Dermis microvascular lymphatic vessel endothelial cell (primary cell): ENCODE results near the gene FAM120B. TPM values are rescaled to one million over a fixed set of nuclear protein-coding genes. Genes with fewer than 3 reads are reported as not detected.

Source experiments
- DNase-seq, 2 donors: peaks; one replicate each; pipeline versions ENCODE4 v3.0.0 to v3.0.0-alpha.2; 2010; ENCODE audit warnings: low read depth in 2 of 2
- total RNA-seq: library from RNA; depleted of rRNA; stranded (reverse); fragments of >200 nt; gene quantifications from 2 replicates; pipeline ENCODE4 v1.2.1, GENCODE V29; 2014

FAM120B gene
- total RNA-seq, 1 donor from 2014 or later = 9.0 TPM

DNA sequence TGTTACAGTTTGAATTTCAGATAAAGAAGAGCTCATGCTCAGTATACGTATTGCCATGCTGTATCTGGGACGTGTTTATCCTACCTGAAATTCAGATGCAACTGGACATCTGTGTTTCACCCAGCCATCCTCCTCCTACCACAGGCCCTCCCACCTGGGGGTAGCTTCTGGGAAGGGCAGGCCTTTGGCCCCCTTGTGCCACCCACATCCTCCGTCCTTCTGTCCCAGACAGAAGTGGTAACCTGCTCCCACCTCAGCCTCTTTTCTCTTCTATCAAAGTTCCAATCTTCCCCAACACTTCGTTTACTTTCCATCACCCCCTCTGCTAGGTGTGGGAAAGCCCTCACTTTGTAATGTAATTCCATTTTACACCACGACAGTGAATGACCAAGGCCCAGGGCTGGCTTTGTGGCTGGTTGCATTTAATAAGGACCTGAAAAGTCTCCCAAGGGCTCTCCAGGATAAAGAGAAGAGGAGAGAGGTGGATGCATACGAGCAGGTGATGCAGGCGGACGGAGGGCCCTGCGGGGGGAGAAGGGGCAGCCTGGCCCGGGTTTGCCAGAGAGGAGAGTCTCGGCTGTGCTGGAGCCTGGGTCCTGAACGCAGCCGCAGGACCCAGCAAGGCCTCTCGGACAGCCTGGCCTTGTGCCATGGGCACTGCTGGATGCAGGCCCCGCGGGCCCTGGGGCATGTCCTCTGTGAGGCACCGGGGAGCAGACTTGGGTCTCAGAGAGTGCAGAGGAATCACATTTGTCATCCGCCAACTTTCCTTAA, 148.1 kb downstream of the FAM120B start:
- no peak for DNase-seq

- no peak for DNase-seq
Observed at GRCh38 chr6:170455335-170455979, 148.9 kb downstream of the FAM120B start.

DNA sequence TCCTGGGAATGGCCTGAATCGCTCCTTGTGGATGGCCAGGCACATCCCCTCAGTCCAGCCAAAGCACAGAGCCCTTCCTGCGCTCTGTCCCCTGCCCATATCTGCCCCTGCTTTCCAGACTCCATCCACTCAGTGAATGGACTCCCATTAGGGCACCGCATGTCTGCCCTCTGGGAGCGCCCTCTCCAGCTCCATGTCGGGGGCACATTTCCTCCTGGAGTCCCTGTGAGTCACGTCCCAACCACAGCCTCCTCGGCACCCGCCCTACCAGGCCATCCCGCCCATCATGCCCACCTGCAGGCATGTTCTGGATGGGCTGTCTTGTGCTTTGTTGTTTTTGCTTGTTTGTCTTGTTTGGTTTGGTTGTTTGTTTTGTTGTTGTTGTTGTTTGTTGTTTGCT, 149.8 kb downstream of the FAM120B start:
- DNase-seq = no peak

Other genes with a start within 250 kb of the FAM120B start
- 2.6 and 6.4 TPM in 2 replicates for gene DLL1, start 15.7 kb upstream of the FAM120B start, total RNA-seq
- gene PSMB1, start 246.5 kb downstream of the FAM120B start, total RNA-seq = 312 and 347 TPM in 2 replicates
- gene TBP, start 247.6 kb downstream of the FAM120B start, total RNA-seq = 6.3 and 8.7 TPM in 2 replicates